Trophoblast cell (in vitro differentiated cells and primary cell): ENCODE data around the gene FURIN.

ENCODE experiments used
- DNase-seq, 2 donors: peaks; one replicate each; pipeline ENCODE4 v3.0.0-alpha.2; 2016
- H2AFZ ChIP-seq: 2 replicates; pipeline ENCODE4 v1.6.1; 2013; ENCODE audit warnings: low read length, moderate library complexity, mild to moderate bottlenecking; ENCODE audit not compliant: insufficient read depth, poor library complexity
- H2AK5ac ChIP-seq: 2 replicates; pipeline ENCODE4 v1.6.1; 2013; ENCODE audit warnings: mild to moderate bottlenecking, low read length
- H2BK120ac ChIP-seq: 2 replicates; pipeline ENCODE4 v1.6.1; 2013; ENCODE audit warnings: low read length, mild to moderate bottlenecking, moderate library complexity; ENCODE audit not compliant: insufficient read depth, poor library complexity
- H2BK12ac ChIP-seq: 2 replicates; pipeline ENCODE4 v1.6.1; 2013; ENCODE audit warnings: mild to moderate bottlenecking, low read length, moderate library complexity
- H2BK5ac ChIP-seq: 2 replicates; pipeline ENCODE4 v1.6.1; 2013; ENCODE audit warnings: low read length, low read depth, moderate library complexity, mild to moderate bottlenecking; ENCODE audit not compliant: poor library complexity
- H3K14ac ChIP-seq: 2 replicates; pipeline ENCODE4 v1.6.1; 2013; ENCODE audit warnings: mild to moderate bottlenecking, low read length
- H3K18ac ChIP-seq: 2 replicates; pipeline ENCODE4 v1.6.1; 2013; ENCODE audit warnings: mild to moderate bottlenecking, low read length
- H3K23ac ChIP-seq: 2 replicates; pipeline ENCODE4 v1.6.1; 2013; ENCODE audit warnings: low read length
- H3K27ac ChIP-seq: 2 replicates; pipeline ENCODE4 v1.5.1; 2013; ENCODE audit warnings: low read depth, mild to moderate bottlenecking, inconsistent platforms, low read length, moderate library complexity
- H3K27me3 ChIP-seq: 2 replicates; pipeline ENCODE4 v1.6.1; 2013; ENCODE audit warnings: inconsistent platforms, mild to moderate bottlenecking, low read length, moderate library complexity; ENCODE audit not compliant: insufficient read depth
- H3K36me3 ChIP-seq, 2 experiments: 1 replicate in 1 of 2; 2 replicates in 1 of 2; pipeline ENCODE4 v1.6.1; 2013; ENCODE audit warnings: low read length in 2 of 2, mild to moderate bottlenecking in 2 of 2, moderate library complexity in 1 of 2; ENCODE audit not compliant: insufficient read depth in 2 of 2, control insufficient read depth in 1 of 2
- H3K4ac ChIP-seq: 2 replicates; pipeline ENCODE4 v1.6.1; 2013; ENCODE audit warnings: low read depth, mild to moderate bottlenecking, low read length, moderate library complexity
- H3K4me1 ChIP-seq, 2 experiments: 1 replicate in 1 of 2; 2 replicates in 1 of 2; pipeline ENCODE4 v1.6.1; 2013; ENCODE audit warnings: low read length in 2 of 2, mild to moderate bottlenecking in 2 of 2, moderate library complexity in 1 of 2; ENCODE audit not compliant: insufficient read depth in 2 of 2, control insufficient read depth in 1 of 2
- H3K4me2 ChIP-seq: 2 replicates; pipeline ENCODE4 v1.6.1; 2013; ENCODE audit warnings: inconsistent platforms, mild to moderate bottlenecking, low read length, moderate library complexity
- H3K4me3 ChIP-seq: 2 replicates; pipeline ENCODE4 v1.5.1; 2013; ENCODE audit warnings: mild to moderate bottlenecking, low read depth, low read length, inconsistent platforms
- H3K79me1 ChIP-seq: one replicate; pipeline ENCODE4 v1.6.1; 2013; ENCODE audit warnings: low read length
- H3K79me2 ChIP-seq: 2 replicates; pipeline ENCODE4 v1.6.1; 2013; ENCODE audit warnings: low read length, mild to moderate bottlenecking; ENCODE audit not compliant: control insufficient read depth, insufficient read depth, poor library complexity
- H3K9ac ChIP-seq: 2 replicates; pipeline ENCODE4 v1.6.1; 2013; ENCODE audit warnings: mild to moderate bottlenecking, low read length
- H3K9me3 ChIP-seq: 2 replicates; pipeline ENCODE4 v1.6.1; 2013; ENCODE audit warnings: low read depth, mild to moderate bottlenecking, control low read depth, inconsistent platforms, low read length; ENCODE audit not compliant: insufficient read depth
- H4K12ac ChIP-seq: 2 replicates; pipeline ENCODE4 v1.6.1; 2013; ENCODE audit warnings: low read depth, mild to moderate bottlenecking, low read length, moderate library complexity
- H4K8ac ChIP-seq: 2 replicates; pipeline ENCODE4 v1.6.1; 2013; ENCODE audit warnings: low read depth, mild to moderate bottlenecking, low read length, moderate library complexity
- H4K91ac ChIP-seq: one replicate; pipeline ENCODE4 v1.6.1; 2013; ENCODE audit warnings: low read depth, mild to moderate bottlenecking, low read length, moderate library complexity
- WGBS: extraction: QIAGEN DNeasy Blood & Tissue Kit; methylation state at CpG from one replicate; pipeline ENCODE4 v1.1.7; 2013; ENCODE audit warnings: missing lambda C conversion rate; ENCODE audit not compliant: insufficient read length, insufficient coverage; ENCODE audit errors: extremely low coverage; 5-methylcytosine and 5-hydroxymethylcytosine counted together

Gene FURIN

GRCh38 chr15:90902840-90903732, 34.7 kb downstream of the FURIN start, which contains the start of gene MAN2A2:
MAN2A2 (plus strand) TSS chr15:90903302; CDS start chr15:90904208, 906 bp downstream.
- Histone ChIP-seq H3K4ac (peak within 1 kb of the TSS; percentile 42), H2BK12ac (peak within 1 kb of the TSS; percentile 90), H2AFZ (peak within 1 kb of the TSS; percentile 86), H3K79me1 (peaks cover 4% of the 10 kb centered on the region), H4K91ac (peak within 1 kb of the TSS; percentile 92), H2AK5ac (no peak within 1 kb of the TSS), H4K12ac (peak within 1 kb of the TSS; percentile 95), H3K27me3 (no peaks in the 10 kb centered on the region), H3K27ac (peak within 1 kb of the TSS; percentile 83), H3K4me1 (peaks cover 5 to 9% of the 10 kb centered on the region in 2 experiments), H3K79me2 (peaks cover 2% of the 10 kb centered on the region), H3K4me3 (peak within 1 kb of the TSS; percentile 86), H2BK120ac (peak within 1 kb of the TSS; percentile 94), H3K23ac (no peak within 1 kb of the TSS), H3K9ac (peak within 1 kb of the TSS; percentile 91), H3K36me3 (peaks cover 21 to 25% of the 10 kb centered on the region in 2 experiments), H2BK5ac (peak within 1 kb of the TSS; percentile 79), H3K9me3 (no peaks in the 10 kb centered on the region), H3K18ac (peak within 1 kb of the TSS; percentile 87), H4K8ac (peak within 1 kb of the TSS; percentile 98), H3K14ac (peak within 1 kb of the TSS; percentile 88), H3K4me2 (peak within 1 kb of the TSS; percentile 82)
- WGBS = no CpG with 5 or more reads among the region's 81 CpGs
- peak; percentile 64 to 72 for DNase-seq

DNA sequence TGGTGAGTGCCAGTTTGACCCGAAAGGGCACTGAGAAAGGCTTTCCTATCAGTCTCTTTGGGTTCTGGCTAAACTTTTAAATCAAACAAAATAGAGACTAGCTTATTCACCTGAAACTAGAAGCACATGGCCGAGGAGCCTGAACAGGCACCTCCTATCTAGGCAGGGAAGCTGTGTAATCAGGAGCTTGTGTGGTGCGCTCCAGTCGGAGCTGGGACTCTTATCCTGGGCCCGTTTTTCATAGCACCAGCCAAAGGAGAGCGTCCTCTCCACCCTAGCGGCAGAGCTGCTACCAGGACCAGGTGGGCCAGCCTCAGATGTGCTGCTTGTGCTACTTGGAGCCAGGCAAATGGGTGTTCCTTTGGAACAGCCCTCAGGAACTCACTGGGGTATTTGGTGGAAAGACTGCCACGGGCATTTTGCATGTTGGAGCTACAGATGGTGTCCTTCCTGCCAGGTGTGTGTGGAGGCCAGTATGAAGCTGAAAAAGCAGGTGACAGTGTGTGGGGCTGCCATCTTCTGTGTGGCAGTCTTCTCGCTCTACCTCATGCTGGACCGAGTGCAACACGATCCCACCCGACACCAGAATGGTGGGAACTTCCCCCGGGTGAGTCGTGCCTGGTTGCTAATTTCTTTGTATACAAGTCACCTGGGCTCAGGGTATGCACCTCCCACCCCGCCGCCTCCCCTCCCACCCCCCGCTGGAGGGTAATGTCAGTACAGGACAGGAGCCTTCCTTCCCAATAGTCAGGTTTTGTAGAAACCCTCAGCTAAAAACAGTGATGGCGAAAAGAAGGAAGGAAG, 35.5 kb downstream of the FURIN start:
- Histone ChIP-seq H4K12ac (no peak overlapping the region), H3K18ac (no peak overlapping the region), H2BK5ac (no peak overlapping the region), H3K27ac (no peak overlapping the region), H3K23ac (no peak overlapping the region), H2AFZ (no peak overlapping the region), H2BK12ac (no peak overlapping the region), H3K4me2 (peak overlapping the region; percentile 82), H3K9ac (no peak overlapping the region), H3K27me3 (no peaks in the 10 kb centered on the region), H3K9me3 (no peaks in the 10 kb centered on the region), H2AK5ac (no peak overlapping the region), H3K14ac (no peak overlapping the region), H3K4ac (no peak overlapping the region), H3K36me3 (peaks cover 22 to 25% of the 10 kb centered on the region in 2 experiments), H3K79me2 (peaks cover 2% of the 10 kb centered on the region), H2BK120ac (no peak overlapping the region), H4K91ac (no peak overlapping the region), H4K8ac (no peak overlapping the region), H3K4me3 (no peak overlapping the region), H3K4me1 (peaks cover 5 to 9% of the 10 kb centered on the region in 2 experiments), H3K79me1 (peaks cover 4% of the 10 kb centered on the region)
- WGBS = no CpG with 5 or more reads among the region's 18 CpGs
- peak in 1 of 2 donors; percentile 23 for DNase-seq

- no peak overlapping the region for H2BK12ac ChIP-seq
- DNase-seq = no peak
- no peak overlapping the region for H3K4ac ChIP-seq
- no peaks in the 10 kb centered on the region for H3K9me3 ChIP-seq
- H2AK5ac ChIP-seq = no peak overlapping the region
- H3K27ac ChIP-seq = no peak overlapping the region
- H4K8ac ChIP-seq = no peak overlapping the region
- no peak overlapping the region for H3K18ac ChIP-seq
- H3K27me3 ChIP-seq = no peaks in the 10 kb centered on the region
- no peak overlapping the region for H3K4me3 ChIP-seq
- no peak overlapping the region for H3K23ac ChIP-seq
- no peak overlapping the region for H4K12ac ChIP-seq
- no peak overlapping the region for H3K14ac ChIP-seq
- H2AFZ ChIP-seq = no peak overlapping the region
- H3K79me1 ChIP-seq = peaks cover 4% of the 10 kb centered on the region
- WGBS = no CpG with 5 or more reads among the region's 9 CpGs
- peaks cover 5 to 9% of the 10 kb centered on the region in 2 experiments for H3K4me1 ChIP-seq
- H4K91ac ChIP-seq = no peak overlapping the region
- H3K36me3 ChIP-seq = peaks cover 25 to 26% of the 10 kb centered on the region in 2 experiments
- no peak overlapping the region for H3K4me2 ChIP-seq
- H2BK5ac ChIP-seq = no peak overlapping the region
- peaks cover 2% of the 10 kb centered on the region for H3K79me2 ChIP-seq
- no peak overlapping the region for H2BK120ac ChIP-seq
- no peak overlapping the region for H3K9ac ChIP-seq
Observed at GRCh38 chr15:90904746-90905145, 36.4 kb downstream of the FURIN start.

DNA sequence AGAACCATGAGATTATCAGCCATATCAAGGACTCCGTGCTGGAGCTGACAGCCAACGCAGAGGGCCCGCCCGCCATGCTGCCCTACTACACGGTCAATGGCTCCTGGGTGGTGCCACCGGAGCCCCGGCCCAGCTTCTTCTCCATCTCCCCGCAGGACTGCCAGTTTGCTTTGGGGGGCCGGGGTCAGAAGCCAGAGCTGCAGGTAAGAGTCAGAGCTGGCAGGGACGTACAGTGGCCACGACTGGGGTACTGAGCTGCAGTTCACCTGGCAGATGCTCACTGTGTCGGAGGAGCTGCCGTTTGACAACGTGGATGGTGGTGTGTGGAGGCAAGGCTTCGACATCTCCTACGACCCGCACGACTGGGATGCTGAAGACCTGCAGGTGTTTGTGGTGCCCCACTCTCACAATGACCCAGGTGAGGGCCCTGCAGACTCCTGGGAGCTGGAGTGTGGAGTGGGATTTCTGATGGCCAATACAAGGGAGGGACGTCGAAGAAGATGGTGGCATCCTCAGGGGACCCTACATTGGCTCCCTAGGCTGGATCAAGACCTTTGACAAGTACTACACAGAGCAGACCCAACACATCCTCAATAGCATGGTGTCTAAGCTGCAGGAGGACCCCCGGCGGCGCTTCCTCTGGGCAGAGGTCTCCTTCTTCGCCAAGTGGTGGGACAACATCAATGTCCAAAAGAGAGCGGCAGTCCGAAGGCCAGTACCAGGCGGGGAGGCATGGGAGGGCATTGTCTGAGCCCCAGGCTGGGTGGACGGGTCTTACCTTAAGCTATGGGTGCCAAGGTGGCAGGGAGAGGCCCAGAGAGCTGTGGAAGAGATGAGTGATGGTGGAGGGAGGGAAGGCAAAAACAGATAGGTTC, 37.2 kb downstream of the FURIN start:
- Histone ChIP-seq H3K18ac (no peak overlapping the region), H3K4me3 (no peak overlapping the region), H2BK12ac (no peak overlapping the region), H3K79me2 (peaks cover 2% of the 10 kb centered on the region), H3K36me3 (peaks cover 30 to 34% of the 10 kb centered on the region in 2 experiments), H3K4me1 (peaks cover 5 to 9% of the 10 kb centered on the region in 2 experiments), H2AK5ac (no peak overlapping the region), H2BK120ac (no peak overlapping the region), H3K79me1 (peaks cover 4% of the 10 kb centered on the region), H3K4ac (no peak overlapping the region), H2AFZ (no peak overlapping the region), H3K9me3 (no peaks in the 10 kb centered on the region), H4K8ac (no peak overlapping the region), H4K12ac (no peak overlapping the region), H3K27me3 (no peaks in the 10 kb centered on the region), H4K91ac (no peak overlapping the region), H2BK5ac (no peak overlapping the region), H3K14ac (no peak overlapping the region), H3K4me2 (no peak overlapping the region), H3K27ac (no peak overlapping the region), H3K23ac (no peak overlapping the region), H3K9ac (no peak overlapping the region)
- WGBS = no CpG with 5 or more reads among the region's 28 CpGs
- DNase-seq = no peak
